ENCODE measurements around the gene AMMECR1L. TPM values are rescaled to one million over a fixed set of nuclear protein-coding genes. Genes with fewer than 3 reads are reported as not detected.
"Not testable (repeated sequence)": the region's sequence is repeated elsewhere in the genome, so short reads cannot be mapped to it uniquely, and the experiment has no call there.

AMMECR1L gene
- total RNA-seq, result 10 to 100 TPM in 6 of 9 donors, 1 to 10 TPM in 3; 7.2 to 18.3 (median 11.7) TPM
- polyA plus RNA-seq, result 10 to 100 TPM; 12.5 to 16.2 (median 14.5) TPM
- long read RNA-seq, donor 1, full-length matches to known transcripts, result 2 of 2 reads
- long read RNA-seq, donor 1, partial matches to known transcripts, result 0 of 2 reads
- long read RNA-seq, donor 1, other reads (novel, unspliced or antisense), result 0 of 2 reads
- long read RNA-seq, donor 2, result 0 reads
- long read RNA-seq, donor 3, full-length matches to known transcripts, result 4 of 4 reads
- long read RNA-seq, donor 3, partial matches to known transcripts, result 0 of 4 reads
- long read RNA-seq, donor 3, other reads (novel, unspliced or antisense), result 0 of 4 reads
- long read RNA-seq, donor 4, partial matches to known transcripts, result 0 of 1 reads
- long read RNA-seq, donor 4, other reads (novel, unspliced or antisense), result 1 of 1 reads
- long read RNA-seq, donor 5, full-length matches to known transcripts, result 9 of 19 reads
- long read RNA-seq, donor 5, partial matches to known transcripts, result 3 of 19 reads
- long read RNA-seq, donor 5, other reads (novel, unspliced or antisense), result 7 of 19 reads
- long read RNA-seq, donor 6, full-length matches to known transcripts, result 1 of 3 reads
- long read RNA-seq, donor 6, partial matches to known transcripts, result 0 of 3 reads
- long read RNA-seq, donor 6, other reads (novel, unspliced or antisense), result 2 of 3 reads
- long read RNA-seq, donor 7, result 0 reads
- long read RNA-seq, donor 8, full-length matches to known transcripts, result 2 of 2 reads
- long read RNA-seq, donor 8, partial matches to known transcripts, result 0 of 2 reads
- long read RNA-seq, donor 8, other reads (novel, unspliced or antisense), result 0 of 2 reads
- long read RNA-seq, donor 9, result 0 reads
- long read RNA-seq, donor 10, full-length matches to known transcripts, result 1 of 1 reads
- long read RNA-seq, donor 10, partial matches to known transcripts, result 0 of 1 reads
- long read RNA-seq, donor 10, other reads (novel, unspliced or antisense), result 0 of 1 reads

DNA sequence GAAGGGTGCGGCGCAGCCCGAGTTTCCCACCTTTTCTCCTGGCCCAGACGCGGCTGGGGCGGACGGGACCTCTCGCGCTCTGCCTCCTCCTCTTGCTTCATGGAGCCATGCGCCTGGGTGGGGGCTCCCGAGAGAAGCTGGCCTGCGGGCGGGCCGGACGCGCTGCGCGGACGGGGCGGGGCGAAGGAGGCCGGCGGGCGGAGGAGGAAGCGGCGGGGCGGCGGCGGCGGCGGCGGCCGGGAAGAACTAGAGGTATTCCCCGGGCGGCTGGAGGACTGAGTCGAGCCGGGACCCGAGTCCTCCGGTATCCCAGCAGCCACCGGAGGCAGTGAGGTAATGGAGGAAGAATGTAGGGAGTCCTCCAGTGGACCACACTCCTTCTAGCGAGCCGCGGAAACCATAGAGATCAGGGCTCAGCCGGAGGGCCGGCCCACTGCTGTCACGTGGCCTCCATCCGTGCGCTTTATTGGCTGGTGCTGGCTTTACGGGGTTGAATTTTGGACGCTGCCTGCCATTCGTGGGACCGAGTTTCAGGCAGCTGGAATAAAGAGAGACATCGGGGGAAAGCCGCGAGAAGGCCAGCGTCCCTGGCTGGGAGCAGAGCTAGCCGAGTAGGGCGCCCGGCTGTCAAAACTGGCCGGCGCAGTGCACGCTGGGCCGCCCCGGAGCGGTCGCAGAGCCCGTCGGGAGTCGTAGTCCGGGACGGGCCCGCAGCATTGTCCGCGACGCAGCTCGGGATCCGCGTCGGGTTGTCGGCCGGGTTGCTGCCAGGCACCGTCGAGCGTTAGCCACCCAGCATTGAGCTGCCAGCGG, at the start of gene AMMECR1L:
Gene AMMECR1L (minus strand): TSS at position 177 of the 813 bp plus-strand sequence. CDS start 11,722 bp downstream, outside the sequence.
- WGBS, 4 donors, result 0 to 1% methylated on average over 37 to 69 of the region's 85 CpGs; no CpG with 5 or more reads in 2 of the 4 donors
- TF ChIP-seq POLR2A (IDR thresholded peaks at IDR 0.05), result peak; percentile 42 to 63
- H3K27me3 ChIP-seq; H3K9me3 ChIP-seq (replicated peaks in 1 of 3); intact Hi-C loops (cut with DNase I): not testable (repeated sequence)
- H3K4me3 ChIP-seq, result peak within 1 kb of the TSS in 3 of 4 donors; percentile 10 to 93 (median 56)
- DNase-seq, result peak; percentile 73 to 92 (median 84)
- H3K36me3 ChIP-seq (replicated peaks in 1 of 2), result peaks cover 0 to 12% of the 10 kb centered on the region in 2 donors
- peaks cover 26 to 47% of the 10 kb centered on the region in 2 donors for H3K4me1 ChIP-seq (replicated peaks in 1 of 2)
- H3K27ac ChIP-seq, result peak within 1 kb of the TSS; percentile 52 to 97 (median 92)

DNA sequence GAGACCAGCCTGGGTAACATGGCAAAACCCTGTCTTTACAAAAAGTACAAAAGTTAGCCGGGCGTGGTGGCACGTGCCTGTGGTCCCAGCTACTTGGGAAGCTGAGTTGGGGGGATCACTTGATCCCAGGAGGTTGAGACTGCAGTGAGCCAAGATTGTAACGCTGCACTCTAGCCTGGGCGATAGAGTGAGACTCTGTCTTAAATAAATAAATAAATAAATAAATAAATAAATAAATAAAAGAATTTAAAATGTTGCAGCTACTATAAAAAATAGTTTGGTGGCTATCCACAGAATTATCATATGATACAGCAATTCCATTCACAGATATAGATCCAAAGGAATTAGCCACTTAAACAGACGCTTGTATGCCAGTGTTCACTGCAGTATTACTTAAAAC, 49.6 kb upstream of the AMMECR1L start:
- Histone ChIP-seq H3K9me3 (replicated peaks in 1 of 3) (no peaks in the 10 kb centered on the region), H3K4me3 (no peak overlapping the region), H3K4me1 (replicated peaks in 1 of 2) (no peaks in the 10 kb centered on the region), H3K27ac (no peak overlapping the region), H3K36me3 (replicated peaks in 1 of 2) (no peaks in the 10 kb centered on the region), H3K27me3 (no peaks in the 10 kb centered on the region)
- 89 to 95% (median 94%) methylated on average over 6 of the region's 6 CpGs for WGBS, 4 donors
- no peak for DNase-seq
- no peak for TF ChIP-seq CTCF (IDR thresholded peaks at IDR 0.05)
- TF ChIP-seq POLR2A (IDR thresholded peaks at IDR 0.05), result no peak
- intact Hi-C loops (cut with DNase I), result no loop called here

- intact Hi-C loops (cut with DNase I), result no loop called here
- H3K4me3 ChIP-seq, result no peak overlapping the region
- TF ChIP-seq CTCF (IDR thresholded peaks at IDR 0.05) (no peak), POLR2A (IDR thresholded peaks at IDR 0.05) (no peak)
- DNase-seq, result no peak
- H3K27ac ChIP-seq, result no peak overlapping the region
- no peaks in the 10 kb centered on the region for H3K36me3 ChIP-seq (replicated peaks in 1 of 2)
- WGBS, 4 donors, result 75 to 85% (median 80%) methylated on average over 7 of the region's 7 CpGs
- H3K4me1 ChIP-seq (replicated peaks in 1 of 2), result no peaks in the 10 kb centered on the region
- H3K27me3 ChIP-seq, result no peaks in the 10 kb centered on the region
- no peaks in the 10 kb centered on the region for H3K9me3 ChIP-seq (replicated peaks in 1 of 3)
Observed at GRCh38 chr2:127932199-127932876, 46.6 kb upstream of the AMMECR1L start.

- WGBS, 4 donors, result 60 to 100% (median 89%) methylated on average over 1 of the region's 1 CpG
- H3K4me1 ChIP-seq (replicated peaks in 1 of 2), result no peaks in the 10 kb centered on the region
- intact Hi-C loops (cut with DNase I), result no loop called here
- H3K4me3 ChIP-seq, result no peak overlapping the region
- DNase-seq, result no peak
- H3K9me3 ChIP-seq (replicated peaks in 1 of 3), result no peaks in the 10 kb centered on the region
- TF ChIP-seq CTCF (IDR thresholded peaks at IDR 0.05), result no peak
- TF ChIP-seq POLR2A (IDR thresholded peaks at IDR 0.05), result no peak
- H3K27me3 ChIP-seq, result no peaks in the 10 kb centered on the region
- H3K27ac ChIP-seq, result no peak overlapping the region
- H3K36me3 ChIP-seq (replicated peaks in 1 of 2), result no peaks in the 10 kb centered on the region
Observed at GRCh38 chr2:127929449-127929848, 43.7 kb upstream of the AMMECR1L start.
